Measurements from ENCODE around the gene CASS4.

DNA sequence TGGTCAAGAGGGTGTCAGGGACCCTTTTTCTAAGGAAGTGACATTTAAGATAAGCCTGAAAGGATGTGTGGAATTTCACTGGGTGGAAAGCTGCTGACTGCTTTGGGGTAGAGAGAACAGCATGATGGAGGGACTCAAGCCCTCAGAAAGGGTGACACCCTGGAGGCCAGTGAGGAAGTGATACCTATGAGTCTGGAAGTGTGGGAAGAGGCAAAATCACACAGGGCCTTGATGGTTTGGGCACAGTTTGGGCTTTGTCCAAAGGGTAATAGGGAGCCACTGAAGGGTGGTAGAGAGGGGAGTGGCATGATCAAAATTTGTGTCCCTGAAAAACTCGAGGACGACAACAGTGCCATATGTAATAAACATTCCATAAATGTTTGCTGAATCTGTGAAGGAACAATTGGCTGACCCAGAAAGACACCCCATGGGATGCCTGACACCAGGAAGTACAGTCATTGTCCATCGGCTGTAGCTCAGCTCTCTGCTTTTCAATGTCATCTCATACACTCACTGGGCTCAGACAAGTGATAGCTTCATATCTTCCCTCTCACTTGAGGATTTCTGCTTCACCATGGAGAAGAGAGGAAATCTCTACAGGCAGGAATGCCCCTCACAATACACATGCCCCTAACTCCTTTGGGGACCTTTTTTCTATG, 21.3 kb downstream of the CASS4 start:
- TF ChIP-seq, protein P1, sequence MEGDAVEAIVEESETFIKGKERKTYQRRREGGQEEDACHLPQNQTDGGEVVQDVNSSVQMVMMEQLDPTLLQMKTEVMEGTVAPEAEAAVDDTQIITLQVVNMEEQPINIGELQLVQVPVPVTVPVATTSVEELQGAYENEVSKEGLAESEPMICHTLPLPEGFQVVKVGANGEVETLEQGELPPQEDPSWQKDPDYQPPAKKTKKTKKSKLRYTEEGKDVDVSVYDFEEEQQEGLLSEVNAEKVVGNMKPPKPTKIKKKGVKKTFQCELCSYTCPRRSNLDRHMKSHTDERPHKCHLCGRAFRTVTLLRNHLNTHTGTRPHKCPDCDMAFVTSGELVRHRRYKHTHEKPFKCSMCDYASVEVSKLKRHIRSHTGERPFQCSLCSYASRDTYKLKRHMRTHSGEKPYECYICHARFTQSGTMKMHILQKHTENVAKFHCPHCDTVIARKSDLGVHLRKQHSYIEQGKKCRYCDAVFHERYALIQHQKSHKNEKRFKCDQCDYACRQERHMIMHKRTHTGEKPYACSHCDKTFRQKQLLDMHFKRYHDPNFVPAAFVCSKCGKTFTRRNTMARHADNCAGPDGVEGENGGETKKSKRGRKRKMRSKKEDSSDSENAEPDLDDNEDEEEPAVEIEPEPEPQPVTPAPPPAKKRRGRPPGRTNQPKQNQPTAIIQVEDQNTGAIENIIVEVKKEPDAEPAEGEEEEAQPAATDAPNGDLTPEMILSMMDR (IDR thresholded peaks at IDR 0.05): no peak
- no peak for TF ChIP-seq POLR2A (IDR thresholded peaks at IDR 0.05)
- no peak for TF ChIP-seq POLR2AphosphoS5 (IDR thresholded peaks at IDR 0.05)
